CD1c-positive myeloid dendritic cell (primary cell): ENCODE results near the gene ZBTB20.

Source experiments
- DNase-seq: peaks from one replicate; pipeline ENCODE4 v3.0.0-alpha.2; 2016; ENCODE audit errors: extremely low spot score

The ZBTB20 gene

DNA sequence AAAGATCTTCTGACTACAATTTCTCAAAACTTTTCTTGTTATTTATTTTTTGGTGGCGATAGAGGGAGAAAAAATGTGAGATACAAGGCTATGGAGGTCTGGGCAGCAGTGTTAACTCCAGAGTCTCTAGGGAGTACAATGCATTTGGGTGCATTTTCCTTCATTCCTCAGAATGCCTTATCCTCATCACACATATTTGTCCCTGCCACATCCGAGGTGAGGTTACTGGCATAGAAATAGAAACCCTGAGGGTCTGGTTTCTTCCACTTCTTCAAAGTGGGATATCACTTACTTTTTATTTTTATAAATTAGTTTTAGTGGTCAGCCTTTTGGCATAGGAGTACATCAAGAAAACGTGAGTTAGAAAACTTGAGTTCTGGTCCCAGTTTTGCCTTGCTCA, 702.9 kb downstream of the ZBTB20 start:
- DNase-seq = no peak

- DNase-seq = no peak
These were observed 704.8 kb downstream of the ZBTB20 start for GRCh38 chr3:114442246-114442645.

DNA sequence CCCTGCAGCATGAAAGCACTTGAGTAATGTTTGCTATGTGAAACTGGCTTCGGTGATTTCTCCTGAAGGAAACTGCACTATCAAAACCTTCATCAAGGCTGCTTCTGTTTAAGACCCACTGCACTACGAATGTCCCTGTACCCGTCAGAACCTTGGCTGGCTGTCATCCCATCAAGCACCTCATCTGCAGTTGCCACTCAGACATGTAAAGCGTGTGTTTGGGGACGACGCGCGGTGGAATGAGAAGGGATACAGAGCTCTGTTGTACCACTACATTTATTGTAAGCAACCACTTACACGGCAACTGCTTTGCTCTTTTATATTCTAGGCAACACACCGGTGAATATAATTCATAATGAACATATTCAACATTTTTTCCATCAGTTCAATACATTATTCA, 705.7 kb downstream of the ZBTB20 start:
- no peak for DNase-seq

GRCh38 chr3:114440700-114441099, 706.4 kb downstream of the ZBTB20 start:
- DNase-seq = no peak

DNA sequence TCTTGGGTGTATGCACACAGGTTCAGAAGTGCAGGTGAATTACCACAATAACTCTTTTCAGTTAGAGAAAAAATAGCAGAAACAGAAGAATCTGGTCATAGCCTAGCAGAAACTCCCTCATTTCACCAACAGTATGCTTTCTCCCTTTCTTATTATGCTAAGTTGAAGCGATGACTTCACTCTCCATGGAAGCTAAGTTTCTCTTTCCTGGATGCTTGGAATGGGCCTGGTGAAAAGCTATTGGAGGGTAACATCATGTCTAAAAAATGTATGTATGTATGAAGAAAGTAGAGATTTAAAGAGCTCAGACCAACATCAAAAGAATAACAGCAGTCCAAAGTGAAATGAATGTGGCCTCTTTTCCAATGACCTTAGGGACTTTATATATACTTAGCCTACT, 707.8 kb downstream of the ZBTB20 start:
- no peak for DNase-seq

DNA sequence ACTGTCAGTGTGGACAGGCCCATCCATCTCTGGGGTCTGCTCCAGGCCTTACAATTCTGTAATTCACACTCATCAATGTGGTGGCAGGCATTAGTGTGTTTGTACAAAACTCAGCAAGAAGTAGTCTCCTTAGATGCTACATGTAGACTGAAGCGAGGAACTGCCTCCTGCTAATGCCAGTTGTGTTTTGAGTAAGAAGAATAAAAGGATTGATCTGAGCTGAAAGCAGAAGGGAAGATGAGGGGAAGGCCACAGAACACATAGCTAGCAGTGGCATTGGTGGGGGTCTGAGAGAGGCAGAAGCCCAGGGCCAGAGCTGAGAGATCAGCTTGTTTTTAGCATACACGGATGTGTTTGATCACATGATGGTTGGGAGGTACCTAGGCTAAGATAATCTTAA, 709.2 kb downstream of the ZBTB20 start:
- no peak for DNase-seq

DNA sequence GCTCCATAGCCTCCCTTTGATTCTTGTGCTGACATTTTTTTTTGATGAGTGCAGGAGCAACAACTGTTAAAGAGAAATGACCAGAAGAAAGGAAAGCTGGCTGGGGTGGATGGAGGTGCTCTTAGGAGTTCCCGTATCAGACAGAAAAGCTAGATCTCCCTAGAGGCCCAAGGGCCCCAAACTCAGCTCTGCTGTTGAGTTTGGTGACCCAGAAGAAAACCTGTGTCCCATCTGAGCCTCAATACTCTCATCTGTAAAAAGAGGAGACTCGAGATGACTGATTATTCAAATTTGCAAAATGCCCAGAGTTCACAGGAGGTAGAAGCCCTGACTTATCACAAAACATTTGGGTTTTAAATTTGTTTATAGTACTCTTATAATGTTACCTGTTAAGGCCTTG, 710.9 kb downstream of the ZBTB20 start:
- no peak for DNase-seq

DNA sequence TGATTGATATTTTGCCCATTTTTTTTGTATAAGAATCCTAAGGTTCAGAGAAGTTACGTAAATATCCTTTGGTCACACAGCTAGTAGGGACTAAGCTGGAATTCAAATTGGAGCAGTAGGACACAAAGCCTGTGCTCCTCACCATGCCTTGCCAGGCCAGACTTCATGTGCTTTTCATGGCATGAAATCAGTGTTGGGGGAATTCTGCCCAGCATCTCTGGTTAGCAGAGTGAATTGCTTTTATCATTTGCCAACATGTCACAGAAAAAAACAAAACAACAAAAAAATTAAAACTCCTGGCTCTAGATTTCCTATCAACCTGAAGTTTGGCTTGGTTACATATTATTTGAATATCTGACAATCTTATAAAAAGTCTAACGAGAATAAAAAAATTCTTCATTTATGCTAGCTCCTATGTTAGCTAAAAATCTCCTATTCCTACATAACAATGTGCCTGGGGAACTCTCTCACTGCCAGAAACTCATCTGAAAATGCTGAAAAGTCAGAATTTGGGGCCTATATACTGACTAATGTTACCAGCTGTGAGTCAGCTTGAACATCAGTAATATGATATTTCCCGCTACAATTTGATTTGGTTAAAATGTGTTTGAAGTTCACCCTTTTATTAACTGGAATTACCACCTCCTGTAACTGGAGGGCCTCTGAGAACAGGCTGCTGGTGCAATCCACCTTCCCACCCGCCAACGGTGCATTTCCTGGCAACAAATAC, 711.5 kb downstream of the ZBTB20 start:
- no peak for DNase-seq

- DNase-seq = no peak
These were observed 714.8 kb downstream of the ZBTB20 start for GRCh38 chr3:114432310-114432709.

DNA sequence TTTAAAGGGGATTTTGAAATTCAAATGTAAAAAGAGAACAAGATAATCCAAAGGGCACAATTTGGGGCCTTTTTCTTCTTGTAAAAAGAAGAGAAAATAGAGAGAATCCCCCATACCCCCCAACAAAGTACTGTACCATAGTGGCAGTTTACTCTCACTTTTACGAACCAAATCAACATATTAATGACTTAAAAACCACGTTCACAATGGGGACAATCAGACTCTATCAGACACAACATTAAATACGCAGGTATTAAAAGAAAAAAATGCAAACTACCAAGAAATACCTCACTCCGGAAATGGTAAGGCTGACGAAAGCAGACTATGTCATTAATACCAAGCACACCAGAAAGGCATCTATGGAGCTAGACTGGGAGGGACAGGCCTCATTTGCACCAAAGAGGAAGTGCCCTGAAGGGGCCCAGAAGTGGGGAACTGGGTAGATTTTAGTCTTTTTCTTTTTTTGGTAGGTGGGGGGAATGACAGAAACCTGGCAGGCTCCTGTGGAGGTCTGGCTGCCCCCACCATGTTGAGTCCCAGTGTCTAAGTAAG, 719.0 kb downstream of the ZBTB20 start:
- DNase-seq = no peak

- no peak for DNase-seq
These were observed 719.6 kb downstream of the ZBTB20 start for GRCh38 chr3:114427285-114428043.

- no peak for DNase-seq
These were observed 722.8 kb downstream of the ZBTB20 start for GRCh38 chr3:114424337-114424736.

- DNase-seq = no peak
These were observed 725.9 kb downstream of the ZBTB20 start for GRCh38 chr3:114421204-114421603.

- no peak for DNase-seq
These were observed 727.0 kb downstream of the ZBTB20 start for GRCh38 chr3:114420072-114420471.

DNA sequence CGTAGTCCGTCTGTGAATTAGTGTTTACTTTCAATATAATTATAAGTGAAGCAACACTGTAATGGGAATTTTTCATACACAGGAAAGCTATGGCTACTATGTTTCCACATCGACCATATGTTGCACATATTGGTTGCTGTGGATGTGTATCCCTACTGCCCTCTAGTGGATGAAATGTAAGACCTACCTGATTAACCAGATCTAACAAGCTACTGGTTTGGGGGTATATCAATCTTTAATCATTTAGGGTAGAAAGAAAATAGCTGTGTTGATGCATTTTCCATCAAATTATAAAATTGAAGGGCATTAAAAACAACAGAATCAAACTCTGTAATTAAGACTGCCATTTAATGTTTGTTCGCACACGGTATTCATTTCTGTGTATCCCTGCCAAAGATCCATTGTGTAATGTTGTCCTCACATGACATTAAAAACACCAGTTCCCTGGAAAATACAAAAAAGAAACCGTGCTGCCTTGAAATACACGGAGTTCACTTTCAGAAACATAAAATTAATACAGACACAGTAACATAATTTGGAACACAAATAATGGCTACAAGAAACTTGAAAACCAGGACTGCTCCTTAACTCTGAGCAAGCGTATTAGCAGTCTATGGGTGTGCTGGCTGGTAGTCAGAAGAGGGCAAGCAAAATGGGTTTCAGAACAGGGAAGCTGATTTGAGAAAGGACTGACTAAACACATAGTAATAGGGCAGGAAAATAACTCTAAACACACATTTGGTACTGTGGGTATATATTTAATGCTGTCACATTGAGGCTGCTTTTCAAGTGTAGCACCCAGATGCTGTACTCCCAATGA, 728.2 kb downstream of the ZBTB20 start:
- DNase-seq = peak; percentile 67

- no peak for DNase-seq
These were observed 729.0 kb downstream of the ZBTB20 start for GRCh38 chr3:114418107-114418506.

DNA sequence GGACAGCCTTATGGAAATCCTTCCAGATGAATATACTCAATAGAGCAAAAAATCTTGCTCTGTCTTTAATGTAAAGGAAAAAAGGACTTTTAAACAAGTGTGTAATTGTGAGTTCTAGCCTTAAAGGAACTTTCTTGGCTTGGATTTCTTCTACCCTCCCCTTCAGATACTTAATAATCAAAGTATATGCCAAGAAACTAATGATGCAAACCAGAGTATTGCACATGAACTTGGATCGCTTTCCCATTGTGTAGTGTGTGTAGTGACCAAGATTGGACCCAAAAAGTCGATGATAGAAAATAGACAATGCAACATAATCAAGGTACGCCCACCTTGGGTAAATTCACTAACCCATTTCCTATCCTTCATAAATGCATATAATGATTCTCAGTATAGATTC, 729.4 kb downstream of the ZBTB20 start:
- DNase-seq = no peak

DNA sequence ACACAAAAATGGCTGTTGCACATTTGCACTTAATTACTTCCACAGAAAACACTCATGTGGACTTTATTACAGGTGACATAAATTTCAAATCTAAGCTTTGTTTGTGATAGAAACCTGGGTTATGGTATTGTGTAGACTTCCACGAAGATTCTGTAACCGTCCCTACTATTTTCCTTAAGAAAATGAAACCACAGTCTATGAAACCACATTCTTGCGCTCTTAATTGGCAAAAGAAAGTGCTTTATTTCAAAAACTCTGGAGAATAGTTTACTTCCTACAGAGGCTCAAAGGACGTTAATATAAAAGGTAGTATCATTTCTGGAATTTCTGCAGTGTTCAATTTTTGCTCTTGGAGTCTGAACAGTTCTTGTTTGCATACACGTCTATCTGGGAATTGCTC, 729.8 kb downstream of the ZBTB20 start:
- no peak for DNase-seq

- peak; percentile 36 for DNase-seq
These were observed 735.0 kb downstream of the ZBTB20 start for GRCh38 chr3:114411811-114412803.

GRCh38 chr3:114411190-114411668, 735.9 kb downstream of the ZBTB20 start:
- no peak for DNase-seq
